GM18873 (cell line): ENCODE measurements around the gene LAMA2.
"Not testable (repeated sequence)": the region's sequence is repeated elsewhere in the genome, so short reads cannot be mapped to it uniquely, and the experiment has no call there.

Experiments used
- ATAC-seq: cut with Tn5 transposase; IDR thresholded peaks from one replicate; pipeline ENCODE4 v1.9.1; 2021; ENCODE audit warnings: mild to moderate bottlenecking, moderate library complexity, moderate number of reproducible peaks; ENCODE audit not compliant: unreplicated experiment, low FRiP score

The LAMA2 gene

DNA sequence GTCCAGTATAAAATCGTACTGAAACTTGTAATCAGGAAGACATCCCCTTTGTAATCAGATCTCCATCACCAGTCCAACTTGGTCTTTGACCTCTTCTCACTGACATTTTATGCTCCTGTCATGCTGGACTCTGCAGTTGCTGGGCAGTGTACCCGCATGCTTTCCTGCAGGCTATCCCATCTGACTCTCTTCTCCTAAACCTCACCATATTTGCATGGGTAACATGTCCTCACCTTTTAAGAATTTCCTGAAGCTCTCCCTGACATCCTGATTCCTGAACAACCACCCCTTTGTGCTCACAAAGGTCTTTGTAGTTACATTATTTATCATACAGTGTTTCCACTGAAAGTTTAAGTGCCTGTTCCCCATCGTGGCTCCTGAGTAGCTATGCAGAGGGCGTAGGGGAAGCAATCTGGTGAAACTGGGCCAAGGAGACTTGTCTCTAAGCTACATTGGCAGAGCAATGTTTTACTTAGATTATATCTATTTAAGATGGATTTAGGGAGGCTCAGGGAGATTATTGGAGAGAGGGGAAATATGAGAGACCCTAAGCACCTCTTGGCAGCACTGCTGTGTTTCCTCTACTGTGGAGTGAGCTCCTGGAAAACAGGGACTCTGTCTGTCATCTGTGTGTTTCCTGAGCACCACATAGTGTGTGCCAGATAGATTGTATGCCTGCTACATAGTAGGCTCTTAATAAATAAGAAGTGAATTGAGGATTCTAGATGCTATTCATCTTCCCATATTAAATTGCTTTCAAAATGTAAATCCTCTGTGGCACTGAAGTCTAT lies 124.0 kb downstream of the LAMA2 start:
- no peak for ATAC-seq

DNA sequence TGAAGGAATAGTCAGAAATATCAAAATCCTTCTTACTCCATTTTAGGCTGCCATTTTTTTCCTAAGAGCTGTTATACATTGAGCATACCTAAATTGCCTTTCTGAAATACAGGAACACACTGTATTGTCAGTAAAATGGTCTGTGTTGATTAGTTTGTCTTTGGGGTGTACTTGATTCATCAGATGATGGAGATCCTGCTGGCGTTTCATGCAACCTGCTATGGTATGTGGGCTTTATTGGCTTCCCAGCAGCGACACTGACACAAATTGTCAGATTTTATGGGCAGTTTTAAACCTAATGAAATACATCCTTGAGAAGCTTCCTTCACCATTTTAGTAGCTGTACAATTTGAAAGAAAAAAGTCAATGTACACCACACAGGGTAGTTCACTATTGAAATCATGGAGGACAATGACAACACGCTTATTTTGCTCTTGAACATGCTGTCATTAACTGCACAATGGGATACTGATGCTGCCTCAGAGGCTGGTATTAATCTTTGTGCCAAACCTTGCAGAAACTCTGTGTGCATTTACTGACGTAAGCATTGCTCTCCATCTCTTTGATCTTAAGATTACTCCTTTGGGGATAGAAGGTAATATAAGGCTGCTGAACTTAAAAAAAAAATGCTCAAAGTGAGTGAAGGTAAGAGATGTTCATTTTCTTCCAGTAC lies 124.9 kb downstream of the LAMA2 start:
- ATAC-seq = no peak

DNA sequence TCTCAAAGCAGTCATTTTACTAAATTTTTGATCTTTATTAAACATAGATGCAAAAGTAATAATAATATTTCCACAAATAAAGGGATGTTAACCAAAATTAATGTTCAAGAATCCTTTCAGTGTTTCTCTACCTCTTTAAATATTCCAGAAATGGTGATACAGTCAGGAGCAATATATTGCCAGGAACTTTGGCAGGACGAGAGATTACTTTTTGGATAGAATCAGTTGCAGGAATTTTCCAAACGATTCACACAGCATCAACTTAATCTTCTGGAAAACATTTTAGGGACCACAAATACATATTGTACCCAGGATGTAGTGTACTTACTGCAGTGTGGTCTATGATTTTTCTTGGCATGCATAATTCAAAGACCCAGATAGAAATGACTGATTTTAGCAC lies 125.7 kb downstream of the LAMA2 start:
- ATAC-seq = no peak

DNA sequence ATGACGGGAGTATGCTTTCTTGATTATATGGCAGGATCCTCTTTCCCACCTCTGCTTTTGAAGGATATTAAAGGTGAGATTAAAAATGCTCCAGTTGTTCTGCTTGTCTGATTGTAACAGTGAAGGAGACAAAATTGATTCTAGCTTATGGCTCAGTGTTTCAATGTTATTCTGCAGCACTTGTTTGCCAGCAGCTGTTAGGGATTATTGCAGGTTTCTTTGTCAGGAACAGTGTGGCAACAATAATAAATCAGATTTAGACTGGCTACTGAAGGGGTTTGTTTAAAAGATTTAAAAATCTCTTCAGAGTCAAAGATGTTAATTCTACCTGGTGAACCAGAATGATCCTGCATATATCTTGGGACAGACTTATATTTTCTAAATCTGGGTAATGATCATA lies 126.9 kb downstream of the LAMA2 start:
- no peak for ATAC-seq

DNA sequence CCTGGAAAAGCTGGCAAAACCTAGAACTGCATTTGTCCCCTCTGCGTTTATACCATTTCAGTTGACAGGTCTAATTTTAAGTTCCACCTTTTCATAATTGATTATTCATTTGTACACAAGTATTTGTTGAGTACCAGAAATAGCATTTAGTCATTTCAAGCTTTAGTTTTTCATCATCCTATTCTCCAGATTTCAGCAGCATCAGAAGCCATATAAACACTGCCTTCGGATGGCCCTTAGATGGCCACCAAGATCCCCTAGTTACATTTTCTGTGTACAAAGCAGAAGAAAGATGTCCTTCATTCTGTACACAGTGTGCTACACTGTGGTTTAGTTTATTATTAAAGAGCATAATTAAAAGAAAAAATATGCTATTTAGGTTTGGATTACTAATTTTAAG lies 131.4 kb downstream of the LAMA2 start:
- ATAC-seq = no peak

DNA sequence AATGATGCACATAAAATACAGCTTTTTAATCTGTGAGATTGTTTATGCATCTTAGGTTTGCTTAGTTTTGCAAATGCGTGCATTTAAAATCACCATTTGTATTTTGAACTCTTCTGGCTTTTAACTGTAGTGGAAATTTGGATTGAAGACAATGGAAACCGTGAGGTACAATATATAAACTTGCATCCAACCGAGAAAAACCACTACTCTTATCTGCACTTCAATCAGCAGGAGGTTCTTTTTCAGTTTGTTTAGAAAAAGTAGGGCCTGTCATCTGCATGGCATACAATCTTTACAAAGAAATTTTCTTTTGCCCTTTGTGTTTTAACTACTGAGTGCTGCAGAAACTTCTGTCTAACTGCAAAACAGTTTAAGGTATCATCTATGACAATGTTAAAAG lies 132.8 kb downstream of the LAMA2 start:
- no peak for ATAC-seq

DNA sequence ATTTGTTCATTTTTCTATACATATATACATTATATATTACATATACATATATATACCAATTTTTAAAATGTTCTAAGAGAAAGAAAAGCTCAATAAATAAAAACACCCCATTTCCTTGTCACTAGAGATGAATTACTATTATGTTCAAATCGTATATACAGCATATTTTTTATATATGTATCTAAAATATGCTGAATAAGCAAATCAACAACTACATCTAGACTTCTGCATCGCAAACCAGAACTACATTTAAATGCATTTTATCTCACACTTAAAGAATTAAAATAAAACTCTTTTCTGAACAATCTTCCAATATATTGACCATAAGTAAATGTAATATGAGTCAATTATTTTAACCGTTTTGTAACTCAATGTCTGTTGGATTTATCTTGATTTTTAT lies 133.9 kb downstream of the LAMA2 start:
- no peak for ATAC-seq

DNA sequence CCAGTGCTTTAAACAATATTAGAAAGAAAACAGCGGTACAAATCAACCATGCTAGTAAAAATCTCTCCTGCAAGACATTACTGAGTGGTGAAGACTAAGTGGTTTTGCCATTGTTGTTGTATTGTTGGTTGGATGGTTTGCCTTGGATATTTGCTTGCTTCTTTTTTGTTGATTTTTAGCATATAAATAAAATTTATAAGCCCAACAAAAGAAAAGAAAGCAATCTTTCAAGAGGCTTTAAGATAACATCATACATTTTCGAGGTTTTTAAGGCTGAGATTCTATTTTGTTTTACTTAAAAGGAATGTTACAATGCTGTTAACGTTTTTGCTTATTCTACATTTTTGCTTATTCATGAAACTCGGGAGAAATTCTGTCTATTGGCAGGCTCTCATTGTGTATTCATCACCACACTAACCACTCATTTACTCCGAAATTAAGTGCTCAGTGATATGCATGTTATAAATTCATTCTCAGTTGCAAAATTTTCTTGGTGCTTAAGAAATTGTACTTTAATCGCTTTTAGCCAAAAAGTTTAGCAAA lies 139.1 kb downstream of the LAMA2 start:
- no peak for ATAC-seq

DNA sequence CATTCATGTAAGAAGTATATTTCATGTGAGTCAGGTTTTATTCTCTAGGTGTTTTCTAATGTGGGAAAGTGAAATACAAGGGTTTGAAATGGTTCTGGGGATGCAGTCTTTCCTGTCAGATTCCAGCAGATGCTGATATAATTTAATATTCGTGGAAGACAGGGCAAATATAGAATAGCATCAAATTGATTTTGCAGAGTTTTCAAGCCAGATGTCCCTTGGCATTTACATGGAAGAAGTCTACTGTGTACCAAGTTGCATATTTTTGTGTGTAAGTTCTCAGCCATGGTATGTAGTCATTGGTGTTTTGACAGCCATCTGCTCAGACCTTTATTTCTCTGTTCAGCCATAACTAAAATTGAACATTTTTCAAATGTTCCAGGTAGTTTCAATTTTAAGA lies 143.7 kb downstream of the LAMA2 start:
- no peak for ATAC-seq

DNA sequence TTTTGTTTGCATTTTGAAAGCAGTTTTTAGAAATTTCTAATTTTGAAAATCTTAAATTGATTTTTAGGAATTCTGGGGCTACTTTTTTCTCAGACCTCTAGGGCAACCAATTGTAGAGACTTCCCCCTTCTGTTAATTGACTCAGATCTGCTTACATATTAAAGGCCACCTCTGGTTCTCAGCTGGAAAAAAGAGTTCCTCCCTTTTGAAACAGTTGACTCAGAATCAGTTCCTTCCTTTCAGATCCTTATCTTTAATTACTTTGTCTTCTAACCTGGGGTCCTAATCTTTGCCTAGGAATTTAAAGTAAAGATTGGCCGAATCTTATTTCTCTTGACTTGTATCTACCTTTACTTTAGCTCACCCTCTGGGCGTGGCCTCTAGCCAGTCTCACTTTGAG lies 146.8 kb downstream of the LAMA2 start:
- ATAC-seq = no peak

DNA sequence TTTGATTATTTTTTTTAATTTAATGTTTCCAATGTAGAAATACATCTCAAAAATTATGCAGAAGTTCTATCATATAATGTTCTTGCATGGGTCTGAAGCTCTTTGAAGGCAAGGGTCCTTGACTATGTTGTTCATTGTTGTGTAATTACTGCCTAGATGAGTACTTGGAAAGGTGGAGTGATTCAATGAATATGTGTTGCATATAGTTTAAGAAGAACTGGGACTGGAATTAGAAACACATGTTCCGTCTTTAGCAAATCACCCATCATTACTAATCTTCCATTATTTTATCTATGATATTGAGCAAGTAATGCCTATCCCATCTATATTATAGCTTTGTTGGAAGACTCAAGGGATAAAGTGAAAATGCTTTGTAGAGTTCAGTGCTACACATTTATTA lies 147.3 kb downstream of the LAMA2 start:
- no peak for ATAC-seq

DNA sequence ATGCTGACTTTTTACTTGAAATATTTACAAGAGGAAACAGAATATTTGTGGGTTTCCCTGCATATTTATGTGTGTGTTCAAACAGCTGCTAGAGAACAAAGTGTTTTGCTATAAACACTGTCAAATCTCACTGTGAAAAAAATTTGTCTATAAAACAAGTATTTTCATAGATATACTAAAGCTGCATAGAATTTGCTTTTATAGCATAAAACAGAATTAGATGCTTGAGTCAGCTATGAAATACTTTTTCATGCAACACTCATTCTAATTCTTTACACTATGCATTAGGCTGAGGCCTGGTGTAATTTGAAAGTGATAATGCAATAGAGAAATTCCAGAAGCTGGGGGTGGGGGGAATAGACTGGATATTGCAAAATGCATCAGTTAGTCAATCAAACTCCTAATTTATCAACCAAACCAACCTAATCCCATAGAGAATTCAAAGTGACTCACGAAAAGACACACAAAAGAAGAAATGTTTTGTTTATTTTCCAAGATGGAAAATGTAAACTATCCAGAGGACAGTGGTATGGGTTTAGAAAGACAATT lies 148.2 kb downstream of the LAMA2 start:
- ATAC-seq = no peak

DNA sequence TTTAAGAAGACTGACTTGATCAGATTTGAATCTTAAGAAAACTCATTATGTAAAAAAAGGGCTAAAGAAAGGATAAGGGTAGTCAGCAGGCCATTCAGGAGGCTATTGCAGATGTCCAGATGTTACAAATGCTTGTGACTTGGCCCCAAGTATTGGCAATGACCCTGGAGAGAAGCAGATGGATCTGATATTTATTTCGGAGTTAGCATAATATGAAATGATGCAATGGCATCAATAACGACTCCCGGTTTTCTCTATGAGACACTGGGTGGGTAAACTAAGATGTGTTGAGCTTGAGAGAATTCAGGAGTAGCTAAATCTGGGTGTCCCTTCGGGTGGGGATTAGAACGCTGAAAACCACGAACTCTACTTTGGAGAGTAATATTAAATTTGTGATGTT lies 149.7 kb downstream of the LAMA2 start:
- no peak for ATAC-seq

DNA sequence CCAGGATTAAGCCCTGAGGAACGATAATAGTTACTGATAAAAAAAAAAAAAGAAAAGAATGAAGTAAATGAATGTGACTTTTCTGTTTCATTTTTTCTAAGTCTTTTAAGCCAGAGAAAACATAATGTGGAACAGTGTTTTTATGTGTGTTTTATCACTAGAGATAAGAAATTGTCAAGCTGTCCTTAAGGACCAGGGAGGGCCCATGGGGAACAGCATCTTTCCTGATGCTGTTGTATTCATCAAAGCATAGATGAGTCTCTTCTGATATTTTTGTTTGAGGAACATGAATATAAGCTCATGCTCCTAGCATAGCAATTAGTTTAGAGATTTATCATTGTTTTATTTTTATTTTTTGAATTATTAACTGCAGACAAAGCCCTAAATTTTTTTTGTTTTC lies 150.2 kb downstream of the LAMA2 start:
- ATAC-seq = no peak

DNA sequence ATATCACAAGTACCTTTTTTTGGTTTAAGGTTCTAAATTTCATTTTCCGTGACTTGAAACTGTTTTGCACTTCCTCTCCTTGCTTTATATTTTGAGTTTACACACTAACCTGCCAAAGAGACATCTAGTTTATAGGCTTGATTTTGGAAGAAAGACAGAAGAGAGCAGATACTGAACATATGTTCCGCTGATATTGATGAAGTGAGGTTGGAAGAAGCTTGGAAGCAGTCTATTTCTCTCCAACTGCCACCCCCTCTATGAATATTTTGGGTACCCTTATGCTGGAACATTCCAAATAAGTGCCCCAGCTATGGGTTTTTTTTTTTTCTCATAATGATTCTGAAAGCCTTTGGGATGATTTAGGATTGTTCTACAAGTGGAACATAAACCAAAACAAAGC lies 150.6 kb downstream of the LAMA2 start:
- ATAC-seq = no peak

DNA sequence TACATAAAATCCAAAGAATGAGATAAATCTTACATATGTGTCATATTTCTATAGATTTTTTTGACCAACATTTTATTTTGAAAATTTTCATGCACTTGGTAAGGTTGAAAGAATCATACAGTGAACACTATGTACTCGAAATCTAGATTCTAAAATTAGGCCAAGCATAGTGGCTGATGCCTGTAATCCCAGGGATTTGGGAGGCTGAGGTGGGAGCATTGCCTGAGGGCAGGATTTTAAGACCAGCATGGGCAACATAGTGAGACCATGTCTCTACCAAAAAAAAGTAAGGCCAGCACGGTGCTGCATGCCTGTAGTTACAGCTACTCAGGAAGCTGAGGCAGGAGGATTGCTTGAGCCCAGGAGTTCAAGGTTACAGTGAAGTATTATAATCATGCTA lies 158.6 kb downstream of the LAMA2 start:
- ATAC-seq = no peak

DNA sequence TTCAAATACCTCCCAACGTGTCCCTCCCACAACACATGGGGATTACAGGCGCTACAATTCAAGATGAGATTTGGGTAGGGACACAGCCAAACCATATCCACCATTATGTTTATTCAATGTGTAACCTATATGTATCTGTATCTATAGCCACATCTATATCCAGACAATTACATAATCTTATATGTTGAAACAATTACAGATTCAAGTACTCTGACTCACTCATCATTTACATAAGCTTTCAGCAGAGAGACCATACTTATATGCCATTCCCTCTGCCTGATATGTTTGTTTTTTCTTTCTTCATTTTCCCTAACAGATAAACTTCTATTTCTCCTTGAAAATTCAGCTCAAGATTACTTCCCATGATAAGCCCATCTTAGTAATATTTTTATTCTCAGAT lies 163.6 kb downstream of the LAMA2 start:
- no peak for ATAC-seq

DNA sequence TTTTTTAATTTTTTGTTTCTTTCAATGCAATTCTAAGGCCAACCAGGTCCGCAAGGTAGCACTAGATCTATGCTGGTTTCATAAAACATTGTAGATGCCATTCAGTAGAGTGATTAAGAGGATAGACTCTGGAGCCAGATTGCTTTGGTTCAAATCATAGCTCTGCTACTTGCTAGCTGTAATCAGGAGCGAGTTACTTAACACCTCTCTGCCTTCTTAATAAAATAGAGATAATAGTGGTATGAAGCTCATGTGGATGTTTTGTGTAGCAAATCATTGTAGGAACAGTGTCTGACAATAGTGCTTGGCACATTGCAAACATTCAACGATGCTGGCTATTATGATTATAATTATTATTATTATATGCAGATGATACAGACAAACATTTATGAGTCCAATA lies 164.9 kb downstream of the LAMA2 start:
- ATAC-seq = no peak

DNA sequence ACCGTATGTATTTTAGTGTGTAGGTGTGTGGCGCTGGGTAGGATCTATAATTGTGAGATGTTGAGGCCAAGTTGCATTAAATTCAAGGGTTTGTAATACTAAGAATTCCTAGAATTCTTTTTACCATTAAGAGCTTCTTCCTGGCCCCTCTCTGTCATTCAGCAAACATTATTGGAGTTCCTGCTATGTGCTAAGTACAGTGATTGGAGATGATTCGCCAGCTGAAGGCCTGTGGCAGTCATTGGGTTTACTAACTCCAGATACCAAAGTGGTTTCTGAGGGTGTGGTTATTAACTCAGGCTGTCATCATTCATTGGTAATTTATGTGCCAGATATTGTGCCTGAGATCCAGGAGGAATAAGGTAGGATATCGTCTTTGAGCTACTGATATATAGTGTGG lies 167.1 kb downstream of the LAMA2 start:
- ATAC-seq = no peak

DNA sequence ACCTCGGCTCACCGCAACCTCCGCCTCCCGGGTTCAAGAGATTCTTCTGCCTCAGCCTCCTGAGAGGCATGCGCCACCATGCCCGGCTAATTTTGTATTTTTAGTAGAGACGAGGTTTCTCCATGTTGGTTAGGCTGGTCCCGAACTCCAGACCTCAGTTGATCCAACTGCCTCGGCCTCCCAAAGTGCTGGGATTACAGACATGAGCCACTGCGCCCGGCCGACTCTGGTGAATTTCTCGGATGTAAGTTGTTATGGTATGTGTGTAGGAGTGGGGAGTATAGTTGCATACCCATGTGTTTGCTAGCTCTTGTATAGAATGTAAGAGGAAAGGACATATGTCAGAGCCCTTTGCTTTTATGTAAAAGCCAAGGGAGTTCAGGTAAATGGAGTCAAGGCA lies 170.2 kb downstream of the LAMA2 start:
- not testable (repeated sequence) for ATAC-seq

DNA sequence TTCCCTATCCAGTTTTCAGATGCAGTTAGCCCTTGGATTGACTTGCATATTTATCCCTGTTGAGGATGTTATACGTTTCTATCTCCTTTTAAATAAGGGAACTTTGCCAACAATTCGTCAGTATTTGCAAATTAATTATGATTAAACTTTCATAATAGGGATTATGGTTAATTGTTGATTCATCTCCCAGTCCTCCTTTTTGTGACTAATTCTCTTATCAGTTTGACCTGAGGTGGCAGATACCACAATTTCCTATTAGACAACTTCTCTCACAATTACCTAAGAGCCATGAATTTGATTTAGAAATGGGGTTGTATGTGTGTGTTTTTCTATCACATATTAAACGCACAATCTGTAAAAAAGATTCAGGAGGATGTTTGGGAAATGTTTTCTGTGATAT lies 172.9 kb downstream of the LAMA2 start:
- ATAC-seq = no peak

DNA sequence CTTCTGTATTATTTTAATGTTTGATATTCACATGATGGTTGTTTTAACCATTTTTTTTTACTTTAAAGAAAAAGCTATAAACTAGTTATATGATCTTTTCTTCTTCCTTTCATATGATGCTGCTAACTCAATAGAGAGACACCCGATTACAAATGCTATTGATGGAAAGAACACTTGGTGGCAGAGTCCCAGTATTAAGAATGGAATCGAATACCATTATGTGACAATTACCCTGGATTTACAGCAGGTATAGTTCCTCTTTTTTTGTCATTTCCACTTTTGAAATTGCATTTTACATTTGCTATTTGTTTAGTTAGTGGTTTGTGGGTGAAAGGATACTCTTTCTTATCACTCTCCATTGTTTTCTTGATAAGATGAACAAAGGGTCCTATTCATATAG lies 176.7 kb downstream of the LAMA2 start:
- no peak for ATAC-seq
